PC-9 (cell line): ENCODE data around the gene DOCK1. TPM values are rescaled to one million over a fixed set of nuclear protein-coding genes. Genes with fewer than 3 reads are reported as not detected.

Experiments
- BruUV-seq: library from RNA; stranded (reverse); fragments of 400-500 nt; replicated peaks from 2 replicates; lab custom pipeline; 2021; lab: Mats Ljungman, UMichigan
- CTCF ChIA-PET: fragments of 300-600 bp; sonication (Branson Sonifier 250); formaldehyde crosslinking; loops from one replicate; lab custom pipeline; 2022; ENCODE audit warnings: antibody characterized with exemption; lab: Charles Lee
- POLR2A ChIA-PET: fragments of 300-600 bp; sonication (Branson Sonifier 250); formaldehyde crosslinking; loops from one replicate; lab custom pipeline; 2022; ENCODE audit warnings: antibody characterized with exemption; ENCODE audit not compliant: unreplicated experiment; lab: Charles Lee
- DNase-seq, 2 experiments: peaks; one replicate each; pipeline versions ENCODE4 v3.0.0 to v3.0.0-alpha.2; 2015 to 2022; ENCODE audit warnings: mixed read lengths in 1 of 2
- H2AFZ ChIP-seq: fragments of 200-600 bp; sonication (generic); 2 replicates; pipeline ENCODE4 v1.8.1; 2017; ENCODE audit warnings: antibody characterized with exemption
- H3F3A ChIP-seq: fragments of 200-600 bp; sonication (generic); 2 replicates; pipeline ENCODE4 v1.8.1; 2017; ENCODE audit warnings: antibody characterized with exemption, mild to moderate bottlenecking, low read depth; ENCODE audit not compliant: insufficient read depth
- H3K27ac ChIP-seq: fragments of 200-600 bp; sonication (generic); 2 replicates; pipeline ENCODE4 v1.6.1; 2016; ENCODE audit warnings: mixed run types
- H3K27me3 ChIP-seq: fragments of 200-600 bp; sonication (generic); 2 replicates; pipeline ENCODE4 v1.6.1; 2016; ENCODE audit warnings: low read depth, mixed run types; ENCODE audit not compliant: insufficient read depth
- H3K36me3 ChIP-seq: fragments of 200-600 bp; sonication (generic); 2 replicates; pipeline ENCODE4 v1.6.1; 2016; ENCODE audit warnings: low read depth, mixed run types
- H3K4me1 ChIP-seq: fragments of 200-600 bp; sonication (generic); replicated peaks from 2 replicates; pipeline ENCODE4 v1.6.1; 2016; ENCODE audit warnings: mixed run types; ENCODE audit not compliant: insufficient read depth
- H3K4me2 ChIP-seq: fragments of 200-600 bp; sonication (generic); 2 replicates; pipeline ENCODE4 v1.6.1; 2017; ENCODE audit warnings: mixed run types
- H3K4me3 ChIP-seq: fragments of 200-600 bp; sonication (generic); 2 replicates; pipeline ENCODE4 v1.6.1; 2016; ENCODE audit warnings: mixed run types
- H3K79me2 ChIP-seq: fragments of 200-600 bp; sonication (generic); 2 replicates; pipeline ENCODE4 v1.6.1; 2017; ENCODE audit warnings: low read depth, mixed run types
- H3K9me2 ChIP-seq: fragments of 200-600 bp; sonication (generic); 2 replicates; pipeline ENCODE4 v1.8.1; 2017; ENCODE audit warnings: mild to moderate bottlenecking; ENCODE audit not compliant: insufficient read depth
- H3K9me3 ChIP-seq: fragments of 200-600 bp; sonication (generic); 2 replicates; pipeline ENCODE4 v1.8.1; 2016; ENCODE audit warnings: low read depth; ENCODE audit not compliant: insufficient read depth
- H4K20me1 ChIP-seq: fragments of 200-600 bp; sonication (generic); 2 replicates; pipeline ENCODE4 v1.8.1; 2017; ENCODE audit not compliant: insufficient read depth
- EZH2 ChIP-seq: fragments of 200-600 bp; sonication (generic); IDR thresholded peaks from 2 replicates; pipeline ENCODE4 v1.8.0; 2017; ENCODE audit warnings: antibody characterized with exemption, low read depth
- intact Hi-C: fragments of 100-400 bp; cut with micrococcal nuclease; formaldehyde crosslinking; loops from one replicate; pipeline ENCODE4 v1.10.0; 2022; ENCODE audit not compliant: unreplicated experiment
- total RNA-seq: library from RNA; stranded (reverse); gene quantifications from 2 replicates; pipeline ENCODE4 v1.2.3, GENCODE V29; 2021
- TF ChIP-seq, protein P1 (sequence below): fragments of 200-600 bp; sonication (generic); conservative IDR thresholded peaks from 2 replicates; pipeline ENCODE4 v1.6.1; 2017; ENCODE audit warnings: mixed run types, antibody characterized with exemption, mild to moderate bottlenecking, moderate library complexity

DOCK1 gene
- total RNA-seq, 1 experiment from 2014 or later: 24.8 TPM

GRCh38 chr10:126955934-126956711 lies 50.9 kb downstream of the DOCK1 start:
- Histone ChIP-seq H3K27ac (no peak overlapping the region), H4K20me1 (no peaks in the 10 kb centered on the region)
- POLR2A ChIA-PET: no interaction called here

GRCh38 chr10:126956712-126957108 lies 51.5 kb downstream of the DOCK1 start:
- Histone ChIP-seq H2AFZ (no peak overlapping the region), H3K4me3 (no peak overlapping the region), H3K9me2 (no peaks in the 10 kb centered on the region), H3K4me1 (no peaks in the 10 kb centered on the region), H3K4me2 (no peak overlapping the region), H3K36me3 (no peaks in the 10 kb centered on the region), H3K9me3 (no peaks in the 10 kb centered on the region), H3K27ac (no peak overlapping the region), H3K27me3 (no peaks in the 10 kb centered on the region), H3F3A (peaks cover 6% of the 10 kb centered on the region; the same call in 1 of the 2 replicates), H3K79me2 (no peaks in the 10 kb centered on the region), H4K20me1 (no peaks in the 10 kb centered on the region)
- POLR2A ChIA-PET: no interaction called here
- intact Hi-C loops: no loop called here
- TF ChIP-seq, protein P1, sequence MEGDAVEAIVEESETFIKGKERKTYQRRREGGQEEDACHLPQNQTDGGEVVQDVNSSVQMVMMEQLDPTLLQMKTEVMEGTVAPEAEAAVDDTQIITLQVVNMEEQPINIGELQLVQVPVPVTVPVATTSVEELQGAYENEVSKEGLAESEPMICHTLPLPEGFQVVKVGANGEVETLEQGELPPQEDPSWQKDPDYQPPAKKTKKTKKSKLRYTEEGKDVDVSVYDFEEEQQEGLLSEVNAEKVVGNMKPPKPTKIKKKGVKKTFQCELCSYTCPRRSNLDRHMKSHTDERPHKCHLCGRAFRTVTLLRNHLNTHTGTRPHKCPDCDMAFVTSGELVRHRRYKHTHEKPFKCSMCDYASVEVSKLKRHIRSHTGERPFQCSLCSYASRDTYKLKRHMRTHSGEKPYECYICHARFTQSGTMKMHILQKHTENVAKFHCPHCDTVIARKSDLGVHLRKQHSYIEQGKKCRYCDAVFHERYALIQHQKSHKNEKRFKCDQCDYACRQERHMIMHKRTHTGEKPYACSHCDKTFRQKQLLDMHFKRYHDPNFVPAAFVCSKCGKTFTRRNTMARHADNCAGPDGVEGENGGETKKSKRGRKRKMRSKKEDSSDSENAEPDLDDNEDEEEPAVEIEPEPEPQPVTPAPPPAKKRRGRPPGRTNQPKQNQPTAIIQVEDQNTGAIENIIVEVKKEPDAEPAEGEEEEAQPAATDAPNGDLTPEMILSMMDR: no peak
- no peak for TF ChIP-seq EZH2
- DNase-seq: no peak
- CTCF ChIA-PET: no interaction called here
- BruUV-seq: no TSS peak

More at GRCh38 chr10:126955934-126956711, 50.9 kb downstream of the DOCK1 start:
- H3K4me1 ChIP-seq: no peaks in the 10 kb centered on the region
- no peaks in the 10 kb centered on the region for H3K79me2 ChIP-seq
- H3K36me3 ChIP-seq: no peaks in the 10 kb centered on the region
- CTCF ChIA-PET: interaction anchor here (0.5 kb wide), 1 partner anchor 15 kb away, joined by 3 read pairs; no protein-coding TSS in a partner anchor
- no peaks in the 10 kb centered on the region for H3K9me3 ChIP-seq
- DNase-seq: no peak
- intact Hi-C loops: no loop called here
- H3F3A ChIP-seq: peaks cover 6% of the 10 kb centered on the region; the same call in 1 of the 2 replicates
- BruUV-seq: no TSS peak
- no peak overlapping the region for H2AFZ ChIP-seq
- no peak overlapping the region for H3K4me2 ChIP-seq
- no peak overlapping the region for H3K4me3 ChIP-seq
- no peak for TF ChIP-seq EZH2
- TF ChIP-seq, protein P1: no peak
- no peaks in the 10 kb centered on the region for H3K27me3 ChIP-seq
- H3K9me2 ChIP-seq: no peaks in the 10 kb centered on the region

DNA sequence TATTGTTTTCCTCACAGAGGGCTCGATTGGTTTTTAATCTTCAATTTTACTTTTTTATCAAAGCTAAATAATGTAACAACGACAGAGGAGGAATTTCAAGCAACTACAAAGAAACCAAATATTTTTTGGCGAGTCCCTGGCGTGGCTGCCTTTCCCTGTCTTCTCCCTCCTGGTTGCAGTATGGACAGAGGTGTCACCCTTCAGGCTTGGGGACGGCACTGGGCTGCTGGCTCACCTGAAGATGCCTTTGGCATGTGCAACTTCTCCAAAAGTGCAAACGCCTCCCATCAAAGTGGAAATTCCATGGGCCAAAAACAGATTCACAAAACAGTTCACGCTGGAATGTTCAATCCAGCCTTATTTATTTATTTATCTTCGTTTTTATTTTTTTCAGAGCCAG lies 51.9 kb downstream of the DOCK1 start:
- Histone ChIP-seq H3K27ac (no peak overlapping the region), H3K9me3 (no peaks in the 10 kb centered on the region), H3K9me2 (no peaks in the 10 kb centered on the region), H3F3A (peaks cover 4% of the 10 kb centered on the region; the same call in 1 of the 2 replicates), H3K27me3 (no peaks in the 10 kb centered on the region), H3K4me3 (no peak overlapping the region), H3K36me3 (no peaks in the 10 kb centered on the region), H3K79me2 (no peaks in the 10 kb centered on the region), H4K20me1 (no peaks in the 10 kb centered on the region), H2AFZ (no peak overlapping the region), H3K4me1 (no peaks in the 10 kb centered on the region), H3K4me2 (no peak overlapping the region)
- ChIA-PET CTCF (no interaction called here), POLR2A (no interaction called here)
- no peak for DNase-seq
- no peak for TF ChIP-seq EZH2
- TF ChIP-seq, protein P1: no peak
- no TSS peak for BruUV-seq
- intact Hi-C loops: no loop called here
